Measurements from ENCODE around the gene GID8.

DNA sequence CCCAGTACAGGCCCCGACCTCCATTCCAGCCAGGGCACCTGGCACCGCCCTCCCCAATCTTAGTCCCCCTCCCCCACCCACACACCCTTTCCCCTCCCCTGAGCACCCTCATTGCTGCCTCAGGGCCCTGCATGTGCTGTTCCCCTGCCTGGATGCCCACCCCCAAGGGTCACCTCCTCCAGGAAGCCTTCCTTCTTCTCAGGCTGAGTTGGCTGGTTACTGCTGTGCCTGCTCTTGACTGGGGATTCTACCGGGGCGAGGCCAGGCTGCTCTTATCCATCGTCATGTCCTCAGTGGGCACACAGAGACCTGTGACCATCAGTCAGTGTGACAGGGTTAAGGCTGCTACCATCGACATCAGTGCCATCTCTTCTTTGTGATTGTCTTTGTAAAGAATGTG lies 45.3 kb downstream of the GID8 start:
- TF ChIP-seq, protein P1, sequence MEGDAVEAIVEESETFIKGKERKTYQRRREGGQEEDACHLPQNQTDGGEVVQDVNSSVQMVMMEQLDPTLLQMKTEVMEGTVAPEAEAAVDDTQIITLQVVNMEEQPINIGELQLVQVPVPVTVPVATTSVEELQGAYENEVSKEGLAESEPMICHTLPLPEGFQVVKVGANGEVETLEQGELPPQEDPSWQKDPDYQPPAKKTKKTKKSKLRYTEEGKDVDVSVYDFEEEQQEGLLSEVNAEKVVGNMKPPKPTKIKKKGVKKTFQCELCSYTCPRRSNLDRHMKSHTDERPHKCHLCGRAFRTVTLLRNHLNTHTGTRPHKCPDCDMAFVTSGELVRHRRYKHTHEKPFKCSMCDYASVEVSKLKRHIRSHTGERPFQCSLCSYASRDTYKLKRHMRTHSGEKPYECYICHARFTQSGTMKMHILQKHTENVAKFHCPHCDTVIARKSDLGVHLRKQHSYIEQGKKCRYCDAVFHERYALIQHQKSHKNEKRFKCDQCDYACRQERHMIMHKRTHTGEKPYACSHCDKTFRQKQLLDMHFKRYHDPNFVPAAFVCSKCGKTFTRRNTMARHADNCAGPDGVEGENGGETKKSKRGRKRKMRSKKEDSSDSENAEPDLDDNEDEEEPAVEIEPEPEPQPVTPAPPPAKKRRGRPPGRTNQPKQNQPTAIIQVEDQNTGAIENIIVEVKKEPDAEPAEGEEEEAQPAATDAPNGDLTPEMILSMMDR (IDR thresholded peaks at IDR 0.05): no peak
- TF ChIP-seq EP300 (IDR thresholded peaks at IDR 0.05) (no peak), POLR2A (IDR thresholded peaks at IDR 0.05) (no peak)
